ENCODE measurements around the gene EXOC3L1.

- TF ChIP-seq, protein P1, sequence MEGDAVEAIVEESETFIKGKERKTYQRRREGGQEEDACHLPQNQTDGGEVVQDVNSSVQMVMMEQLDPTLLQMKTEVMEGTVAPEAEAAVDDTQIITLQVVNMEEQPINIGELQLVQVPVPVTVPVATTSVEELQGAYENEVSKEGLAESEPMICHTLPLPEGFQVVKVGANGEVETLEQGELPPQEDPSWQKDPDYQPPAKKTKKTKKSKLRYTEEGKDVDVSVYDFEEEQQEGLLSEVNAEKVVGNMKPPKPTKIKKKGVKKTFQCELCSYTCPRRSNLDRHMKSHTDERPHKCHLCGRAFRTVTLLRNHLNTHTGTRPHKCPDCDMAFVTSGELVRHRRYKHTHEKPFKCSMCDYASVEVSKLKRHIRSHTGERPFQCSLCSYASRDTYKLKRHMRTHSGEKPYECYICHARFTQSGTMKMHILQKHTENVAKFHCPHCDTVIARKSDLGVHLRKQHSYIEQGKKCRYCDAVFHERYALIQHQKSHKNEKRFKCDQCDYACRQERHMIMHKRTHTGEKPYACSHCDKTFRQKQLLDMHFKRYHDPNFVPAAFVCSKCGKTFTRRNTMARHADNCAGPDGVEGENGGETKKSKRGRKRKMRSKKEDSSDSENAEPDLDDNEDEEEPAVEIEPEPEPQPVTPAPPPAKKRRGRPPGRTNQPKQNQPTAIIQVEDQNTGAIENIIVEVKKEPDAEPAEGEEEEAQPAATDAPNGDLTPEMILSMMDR (IDR thresholded peaks at IDR 0.05) = peak in 1 of 12 donors; percentile 6
- peak in 1 of 2 donors; percentile 88 for TF ChIP-seq POLR2A (IDR thresholded peaks at IDR 0.05)
Observed at GRCh38 chr16:67191995-67192681, 2.2 kb upstream of the EXOC3L1 start, which contains the start of gene E2F4.
